Vagina (tissue), 2 donors: Measurements from ENCODE around the gene ADH7. TPM values are rescaled to one million over a fixed set of nuclear protein-coding genes. Genes with fewer than 3 reads are reported as not detected.

Experiments
- DNase-seq, 2 donors: peaks; one replicate each; pipeline ENCODE4 v3.0.0-alpha.2; 2017; ENCODE audit errors: extremely low spot score in 2 of 2
- H3K27ac ChIP-seq: fragments of 200-600 bp; sonication (generic); one replicate; pipeline ENCODE4 v1.5.1; 2019
- H3K27me3 ChIP-seq: fragments of 200-600 bp; sonication (generic); one replicate; pipeline ENCODE4 v1.5.1; 2019
- H3K36me3 ChIP-seq, 2 donors: fragments of 200-600 bp; sonication (generic); one replicate each; pipeline ENCODE4 v1.5.1; 2017 to 2019
- H3K4me1 ChIP-seq: fragments of 200-600 bp; sonication (generic); one replicate; pipeline ENCODE4 v1.5.1; 2019
- H3K4me3 ChIP-seq, 2 donors: fragments of 200-600 bp; sonication (generic); 1 replicate in 1 of 2; 2 replicates in 1 of 2; pipeline ENCODE4 v1.5.1; 2016 to 2019
- H3K9me3 ChIP-seq: fragments of 200-600 bp; sonication (generic); one replicate; pipeline ENCODE4 v1.5.1; 2019
- POLR2A ChIP-seq, 2 donors: fragments of 450-650 bp; IDR thresholded peaks; one replicate each; pipeline ENCODE4 v1.6.1; 2017; ENCODE audit warnings: antibody characterized with exemption in 2 of 2, mild to moderate bottlenecking in 2 of 2, moderate library complexity in 2 of 2
- POLR2AphosphoS5 ChIP-seq, 2 donors: sonication (generic); formaldehyde crosslinking; IDR thresholded peaks; one replicate each; pipeline ENCODE4 v1.9.0; 2017; ENCODE audit warnings: antibody characterized with exemption in 2 of 2, mild to moderate bottlenecking in 2 of 2, low read depth in 1 of 2; ENCODE audit not compliant: insufficient read depth in 1 of 2
- intact Hi-C: fragments of 100-400 bp; cut with DNase I; formaldehyde crosslinking; loops from one replicate; pipeline ENCODE4 v1.15.1; 2023
- total RNA-seq: library from RNA; depleted of rRNA; stranded (reverse); fragments of >200 nt; gene quantifications from one replicate; pipeline ENCODE4 v1.2.3, GENCODE V29; 2016
- TF ChIP-seq, protein P1 (sequence below), 3 experiments: fragments of 450-650 bp in 2 of 3; fragments of 200-600 bp in 1 of 3; sonication (generic) in 1 of 3; IDR thresholded peaks; one replicate each; pipeline ENCODE4 v1.5.1; 2017 to 2019; ENCODE audit warnings: antibody characterized with exemption in 3 of 3, mild to moderate bottlenecking in 2 of 3, moderate library complexity in 2 of 3

The ADH7 gene
- total RNA-seq, 1 donor from 2014 or later: 11.8 TPM

DNA sequence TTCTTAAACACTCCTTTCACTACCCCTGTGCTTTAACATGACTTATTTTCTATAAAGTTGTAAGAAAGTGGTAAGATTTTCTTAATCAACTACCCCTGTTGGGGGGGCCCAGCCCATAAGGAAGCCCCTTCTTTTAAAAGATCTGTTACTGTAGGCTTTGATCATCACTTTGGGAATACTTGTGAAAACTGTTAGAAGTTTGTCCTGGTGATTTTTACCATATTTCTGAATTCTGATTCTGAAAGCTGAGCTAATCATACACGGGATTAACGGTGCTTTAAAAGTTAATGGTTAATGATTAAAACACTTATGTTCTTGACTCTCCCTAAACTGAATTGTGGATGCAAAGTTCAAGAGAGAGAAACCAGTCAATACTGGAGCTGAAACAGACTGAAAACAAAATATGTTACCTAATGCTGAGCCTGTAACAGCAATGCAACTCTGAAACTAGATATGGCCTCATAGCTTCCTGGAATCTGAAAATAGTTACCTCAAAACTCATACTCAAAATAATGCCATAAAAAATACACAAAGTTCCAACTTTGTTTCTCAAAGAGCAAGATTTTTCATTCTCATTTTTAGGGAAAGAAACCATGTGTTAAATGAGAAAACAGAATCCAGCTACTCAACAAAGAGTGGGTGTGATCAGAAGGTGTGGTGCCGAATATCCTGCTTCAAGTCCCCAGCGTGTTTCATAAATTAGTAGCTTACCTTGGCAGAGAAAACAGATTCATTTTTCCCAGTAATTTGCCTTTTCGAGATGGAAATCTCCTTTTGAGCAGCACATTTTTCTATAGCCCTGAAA is 31.6 kb downstream of the ADH7 start:
- H3K27me3 ChIP-seq: no peaks in the 10 kb centered on the region
- H3K36me3 ChIP-seq: no peaks in the 10 kb centered on the region
- TF ChIP-seq, protein P1, sequence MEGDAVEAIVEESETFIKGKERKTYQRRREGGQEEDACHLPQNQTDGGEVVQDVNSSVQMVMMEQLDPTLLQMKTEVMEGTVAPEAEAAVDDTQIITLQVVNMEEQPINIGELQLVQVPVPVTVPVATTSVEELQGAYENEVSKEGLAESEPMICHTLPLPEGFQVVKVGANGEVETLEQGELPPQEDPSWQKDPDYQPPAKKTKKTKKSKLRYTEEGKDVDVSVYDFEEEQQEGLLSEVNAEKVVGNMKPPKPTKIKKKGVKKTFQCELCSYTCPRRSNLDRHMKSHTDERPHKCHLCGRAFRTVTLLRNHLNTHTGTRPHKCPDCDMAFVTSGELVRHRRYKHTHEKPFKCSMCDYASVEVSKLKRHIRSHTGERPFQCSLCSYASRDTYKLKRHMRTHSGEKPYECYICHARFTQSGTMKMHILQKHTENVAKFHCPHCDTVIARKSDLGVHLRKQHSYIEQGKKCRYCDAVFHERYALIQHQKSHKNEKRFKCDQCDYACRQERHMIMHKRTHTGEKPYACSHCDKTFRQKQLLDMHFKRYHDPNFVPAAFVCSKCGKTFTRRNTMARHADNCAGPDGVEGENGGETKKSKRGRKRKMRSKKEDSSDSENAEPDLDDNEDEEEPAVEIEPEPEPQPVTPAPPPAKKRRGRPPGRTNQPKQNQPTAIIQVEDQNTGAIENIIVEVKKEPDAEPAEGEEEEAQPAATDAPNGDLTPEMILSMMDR (IDR thresholded peaks at IDR 0.05): no peak
- TF ChIP-seq POLR2AphosphoS5 (IDR thresholded peaks at IDR 0.05; ENCODE audit: insufficient read depth in 1 of 2, low read depth in 1 of 2) (no peak), POLR2A (IDR thresholded peaks at IDR 0.05) (no peak)
- intact Hi-C loops: loop anchor here (2.0 to 5.0 kb wide), 2 partner anchors 81 to 285 kb away; partner anchors contain the start of gene ADH1B
- no peaks in the 10 kb centered on the region for H3K9me3 ChIP-seq
- peak overlapping the region; percentile 45 for H3K27ac ChIP-seq
- no peak for DNase-seq
- peaks cover 12% of the 10 kb centered on the region for H3K4me1 ChIP-seq
- no peak overlapping the region for H3K4me3 ChIP-seq

DNA sequence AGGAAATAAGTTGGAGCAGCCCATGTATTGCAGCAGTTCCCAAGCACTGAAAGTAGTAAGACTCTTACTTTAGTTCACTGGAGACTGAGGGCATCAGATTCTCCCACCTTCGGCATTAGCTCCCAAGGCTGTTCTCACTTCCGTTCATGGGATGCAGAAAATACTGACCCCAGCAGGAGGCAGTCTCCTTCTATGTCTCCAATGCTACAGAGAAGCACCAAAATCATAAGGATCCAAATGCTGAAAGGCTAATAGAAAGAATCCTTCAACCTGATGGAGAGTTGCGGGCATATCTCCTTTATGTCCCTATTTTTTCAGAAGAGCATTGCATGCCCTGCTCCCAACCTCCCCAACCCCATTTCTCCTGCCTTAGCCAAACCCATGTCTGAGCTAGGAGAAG is 32.4 kb downstream of the ADH7 start:
- Histone ChIP-seq H3K9me3 (no peaks in the 10 kb centered on the region), H3K4me1 (peaks cover 12% of the 10 kb centered on the region)

DNA sequence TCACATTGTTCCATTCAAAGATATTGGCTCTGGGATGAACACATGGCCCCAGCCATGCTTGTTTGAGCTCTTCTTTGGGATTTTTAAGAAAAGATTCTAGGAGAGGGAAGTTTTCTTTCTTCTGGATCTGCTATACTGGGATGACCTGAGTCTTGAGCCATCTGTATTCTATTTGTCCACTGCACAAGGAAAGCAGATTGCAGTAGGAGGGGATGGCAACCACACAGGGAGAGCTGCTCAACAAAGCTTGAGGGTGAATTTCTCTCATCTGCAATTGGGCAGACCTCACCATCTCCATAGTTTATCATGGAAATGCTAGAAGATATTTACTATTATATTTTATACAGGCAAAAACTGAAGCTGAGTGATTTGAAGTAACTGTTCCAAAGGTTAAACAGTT is 34.3 kb downstream of the ADH7 start:
- H3K36me3 ChIP-seq: no peaks in the 10 kb centered on the region
- no peaks in the 10 kb centered on the region for H3K9me3 ChIP-seq
- H3K27me3 ChIP-seq: no peaks in the 10 kb centered on the region
- intact Hi-C loops: loop anchor here (5.0 kb wide), 1 partner anchor 79 kb away; the partner anchor contains the start of gene ADH1B
- TF ChIP-seq, protein P1 (IDR thresholded peaks at IDR 0.05): no peak
- TF ChIP-seq POLR2AphosphoS5 (IDR thresholded peaks at IDR 0.05; ENCODE audit: insufficient read depth in 1 of 2, low read depth in 1 of 2): no peak
- TF ChIP-seq POLR2A (IDR thresholded peaks at IDR 0.05): no peak
- H3K27ac ChIP-seq: no peak overlapping the region
- H3K4me3 ChIP-seq: no peak overlapping the region
- DNase-seq: no peak
- peaks cover 12% of the 10 kb centered on the region for H3K4me1 ChIP-seq

More for the DNA sequence above, 32.4 kb downstream of the ADH7 start:
- TF ChIP-seq POLR2A (IDR thresholded peaks at IDR 0.05): no peak
- TF ChIP-seq, protein P1 (IDR thresholded peaks at IDR 0.05): no peak
- no peak for TF ChIP-seq POLR2AphosphoS5 (IDR thresholded peaks at IDR 0.05; ENCODE audit: insufficient read depth in 1 of 2, low read depth in 1 of 2)
- no peaks in the 10 kb centered on the region for H3K36me3 ChIP-seq
- no peak overlapping the region for H3K27ac ChIP-seq
- intact Hi-C loops: loop anchor here (5.0 kb wide), 1 partner anchor 80 kb away; the partner anchor contains the start of gene ADH1B
- H3K4me3 ChIP-seq: no peak overlapping the region
- DNase-seq: no peak
- H3K27me3 ChIP-seq: no peaks in the 10 kb centered on the region

DNA sequence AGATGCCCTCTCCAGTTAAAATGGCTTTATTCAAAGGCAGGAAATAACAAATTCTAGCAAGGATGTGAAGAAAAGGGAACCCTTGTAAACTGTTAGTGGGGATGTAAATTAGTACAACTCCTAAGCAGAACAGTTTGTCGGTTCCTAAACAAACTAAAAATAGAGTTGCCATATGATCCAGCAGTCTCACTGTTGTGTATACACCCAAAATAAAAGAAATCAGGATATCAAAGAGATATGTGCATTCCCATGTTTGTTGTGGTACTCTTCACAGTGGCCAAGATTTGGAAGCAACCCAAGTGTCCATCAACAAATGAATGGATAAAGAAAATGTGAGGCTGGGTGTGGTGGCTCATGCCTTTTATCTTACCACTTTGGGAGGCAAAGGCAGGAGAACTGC is 36.1 kb downstream of the ADH7 start:
- H3K27ac ChIP-seq: no peak overlapping the region
- intact Hi-C loops: no loop called here
- no peak for TF ChIP-seq POLR2A (IDR thresholded peaks at IDR 0.05)
- DNase-seq: no peak
- H3K27me3 ChIP-seq: no peaks in the 10 kb centered on the region
- peaks cover 10% of the 10 kb centered on the region for H3K4me1 ChIP-seq
- no peak overlapping the region for H3K4me3 ChIP-seq
- H3K36me3 ChIP-seq: no peaks in the 10 kb centered on the region
- no peaks in the 10 kb centered on the region for H3K9me3 ChIP-seq

DNA sequence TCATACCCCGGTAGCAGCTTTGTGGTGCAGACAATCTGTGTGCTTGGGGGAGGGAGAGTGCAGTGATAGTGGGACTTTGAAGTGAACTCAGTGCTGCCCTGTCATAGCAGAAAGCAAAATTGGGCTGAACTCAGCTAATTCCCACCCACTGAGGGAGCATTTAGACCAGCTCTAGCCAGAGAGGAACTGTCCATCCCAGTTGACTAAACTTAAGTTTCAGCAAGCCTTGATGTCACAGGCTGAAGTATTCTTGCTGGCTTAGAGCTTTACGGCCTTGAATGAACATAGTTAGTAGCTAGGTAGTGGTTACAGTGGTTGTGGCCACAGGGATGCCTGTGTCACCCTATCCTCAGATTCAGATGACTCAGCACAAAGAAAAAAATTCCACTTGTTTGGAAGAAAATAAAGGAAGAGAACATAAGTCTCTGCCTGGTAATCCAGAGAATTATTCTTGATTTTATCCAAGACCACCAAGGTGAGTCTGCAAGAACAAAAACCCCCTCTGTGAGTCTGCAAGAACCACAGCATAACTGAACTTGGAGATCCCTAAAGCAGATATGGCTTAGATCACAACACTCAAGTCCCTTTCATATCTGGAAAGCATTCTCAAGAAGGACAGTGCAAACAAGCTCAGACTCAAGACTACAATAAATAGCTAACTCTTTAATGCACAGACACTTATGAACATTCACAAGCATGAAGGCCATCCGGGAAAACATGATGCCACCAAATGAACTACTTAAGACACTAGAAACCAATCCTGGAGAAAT is 39.4 kb downstream of the ADH7 start:
- DNase-seq: no peak
- no peaks in the 10 kb centered on the region for H3K36me3 ChIP-seq
- intact Hi-C loops: no loop called here
- TF ChIP-seq POLR2AphosphoS5 (IDR thresholded peaks at IDR 0.05; ENCODE audit: insufficient read depth in 1 of 2, low read depth in 1 of 2): no peak
- no peak for TF ChIP-seq POLR2A (IDR thresholded peaks at IDR 0.05)
- TF ChIP-seq, protein P1 (IDR thresholded peaks at IDR 0.05): no peak
- peaks cover 10% of the 10 kb centered on the region for H3K4me1 ChIP-seq
- H3K27ac ChIP-seq: peak overlapping the region; percentile 70
- H3K27me3 ChIP-seq: no peaks in the 10 kb centered on the region
- no peak overlapping the region for H3K4me3 ChIP-seq
- no peaks in the 10 kb centered on the region for H3K9me3 ChIP-seq
